Thyroid gland (tissue), 4 donors: ENCODE measurements around the gene VAT1L. TPM values are rescaled to one million over a fixed set of nuclear protein-coding genes. Genes with fewer than 3 reads are reported as not detected.

Experiments used
- DNase-seq, 2 donors: peaks; one replicate each; pipeline ENCODE4 v3.0.0-alpha.2; 2019
- H3K27ac ChIP-seq, 3 donors: fragments of 200-600 bp; sonication (generic); 1 replicate in 2 of 3; 2 replicates in 1 of 3; pipeline ENCODE4 v1.5.1; 2016 to 2019; ENCODE audit warnings: mild to moderate bottlenecking in 1 of 3, moderate library complexity in 1 of 3
- H3K27me3 ChIP-seq: fragments of 200-600 bp; sonication (generic); one replicate; pipeline ENCODE4 v1.5.1; 2019
- H3K36me3 ChIP-seq, 2 donors: fragments of 200-600 bp; sonication (generic); one replicate each; pipeline ENCODE4 v1.5.1; 2016 to 2019
- H3K4me1 ChIP-seq, 2 donors: fragments of 200-600 bp; sonication (generic); one replicate each; pipeline ENCODE4 v1.5.1; 2017 to 2019
- H3K4me3 ChIP-seq, 3 donors: fragments of 200-600 bp; sonication (generic); replicated peaks in 1 of 3; 1 replicate in 2 of 3; 2 replicates in 1 of 3; pipeline ENCODE4 v1.5.1; 2016; ENCODE audit warnings: mild to moderate bottlenecking in 1 of 3
- H3K9me3 ChIP-seq: fragments of 200-600 bp; sonication (generic); one replicate; pipeline ENCODE4 v1.5.1; 2017
- CTCF ChIP-seq, 6 experiments: fragments of 200-600 bp in 3 of 6; fragments of 450-650 bp in 3 of 6; sonication (generic) in 3 of 6; IDR thresholded peaks; one replicate each; pipeline ENCODE4 v1.5.1; 2016 to 2019; ENCODE audit warnings: antibody characterized with exemption in 6 of 6, mild to moderate bottlenecking in 2 of 6, inconsistent platforms in 1 of 6, moderate library complexity in 1 of 6
- POLR2A ChIP-seq, 2 donors: fragments of 450-650 bp; IDR thresholded peaks; one replicate each; pipeline ENCODE4 v1.6.1; 2017; ENCODE audit warnings: antibody characterized with exemption in 2 of 2, mild to moderate bottlenecking in 2 of 2, moderate library complexity in 1 of 2
- WGBS, 2 donors: methylation state at CpG; one replicate each; pipeline ENCODE4 v1.1.5; 2017; 5-methylcytosine and 5-hydroxymethylcytosine counted together
- intact Hi-C: fragments of 100-400 bp; cut with DNase I; formaldehyde crosslinking; loops from one replicate; pipeline ENCODE4 v1.15.1; 2023
- total RNA-seq, 4 donors: library from RNA; depleted of rRNA; stranded (reverse); fragments of >200 nt; gene quantifications; one replicate each; pipeline ENCODE4 v1.2.3, GENCODE V29; 2016

Gene VAT1L
- total RNA-seq, 4 donors from 2014 or later = 1.9 to 29.7 (median 9.2) TPM

- 97 to 100% methylated on average over 1 of the region's 1 CpG for WGBS, 2 donors
These were observed 29.2 kb upstream of the VAT1L start for GRCh38 chr16:77759201-77759600.

GRCh38 chr16:77759821-77760220 lies 28.5 kb upstream of the VAT1L start:
- peaks cover 44 to 48% of the 10 kb centered on the region in 2 donors for H3K4me1 ChIP-seq

More at GRCh38 chr16:77759201-77759600, 29.2 kb upstream of the VAT1L start:
- no peak overlapping the region for H3K4me3 ChIP-seq
- intact Hi-C loops = no loop called here
- H3K27me3 ChIP-seq = no peaks in the 10 kb centered on the region
- TF ChIP-seq POLR2A (IDR thresholded peaks at IDR 0.05) (no peak), CTCF (IDR thresholded peaks at IDR 0.05) (no peak)
- peak overlapping the region in 1 of 3 donors; percentile 95 for H3K27ac ChIP-seq
- no peaks in the 10 kb centered on the region for H3K36me3 ChIP-seq
- peaks cover 42% of the 10 kb centered on the region in 2 donors for H3K4me1 ChIP-seq
- H3K9me3 ChIP-seq = no peaks in the 10 kb centered on the region
- no peak for DNase-seq

GRCh38 chr16:77760800-77761199 lies 27.6 kb upstream of the VAT1L start:
- Histone ChIP-seq H3K9me3 (no peaks in the 10 kb centered on the region), H3K27me3 (no peaks in the 10 kb centered on the region), H3K4me1 (peaks cover 44 to 50% of the 10 kb centered on the region in 2 donors), H3K36me3 (no peaks in the 10 kb centered on the region), H3K4me3 (no peak overlapping the region), H3K27ac (peak overlapping the region; percentile 68 to 95 (median 77))
- no peak for DNase-seq
- WGBS, 2 donors = 39 to 43% methylated on average over 1 of the region's 1 CpG
- TF ChIP-seq POLR2A (IDR thresholded peaks at IDR 0.05) (no peak), CTCF (IDR thresholded peaks at IDR 0.05) (no peak)
- intact Hi-C loops = no loop called here

More at GRCh38 chr16:77759821-77760220, 28.5 kb upstream of the VAT1L start:
- intact Hi-C loops = no loop called here
- Histone ChIP-seq H3K4me3 (no peak overlapping the region), H3K36me3 (no peaks in the 10 kb centered on the region), H3K27ac (peak overlapping the region in 2 of 3 donors; percentile 77 to 95), H3K27me3 (no peaks in the 10 kb centered on the region), H3K9me3 (no peaks in the 10 kb centered on the region)
- no peak for DNase-seq
- WGBS, 2 donors = 62 to 75% methylated on average over 3 of the region's 3 CpGs
- no peak for TF ChIP-seq CTCF (IDR thresholded peaks at IDR 0.05)
- TF ChIP-seq POLR2A (IDR thresholded peaks at IDR 0.05) = no peak

- TF ChIP-seq POLR2A (IDR thresholded peaks at IDR 0.05) (peak in 1 of 2 donors; percentile 64), CTCF (IDR thresholded peaks at IDR 0.05) (peak in 1 of 6 experiments; percentile 15)
- H3K4me1 ChIP-seq = peaks cover 44 to 50% of the 10 kb centered on the region in 2 donors
- intact Hi-C loops = no loop called here
- peak; percentile 88 for DNase-seq
- no peaks in the 10 kb centered on the region for H3K9me3 ChIP-seq
- no peaks in the 10 kb centered on the region for H3K36me3 ChIP-seq
- H3K4me3 ChIP-seq = no peak overlapping the region
- WGBS, 2 donors = 22 to 43% methylated on average over 1 of the region's 1 CpG
- H3K27ac ChIP-seq = peak overlapping the region; percentile 68 to 95 (median 77)
- H3K27me3 ChIP-seq = no peaks in the 10 kb centered on the region
These were observed 27.2 kb upstream of the VAT1L start for GRCh38 chr16:77761204-77761603.

- intact Hi-C loops = no loop called here
- Histone ChIP-seq H3K9me3 (no peaks in the 10 kb centered on the region), H3K27me3 (no peaks in the 10 kb centered on the region), H3K36me3 (no peaks in the 10 kb centered on the region), H3K4me1 (peaks cover 44 to 50% of the 10 kb centered on the region in 2 donors), H3K27ac (peak overlapping the region; percentile 68 to 95 (median 77)), H3K4me3 (no peak overlapping the region)
- WGBS, 2 donors = 32 to 41% methylated on average over 2 of the region's 2 CpGs
- TF ChIP-seq CTCF (IDR thresholded peaks at IDR 0.05) (no peak), POLR2A (IDR thresholded peaks at IDR 0.05) (no peak)
- no peak for DNase-seq
These were observed 26.1 kb upstream of the VAT1L start for GRCh38 chr16:77762262-77762661.
